ENCODE data around the gene ZSCAN9.

Gene ZSCAN9

DNA sequence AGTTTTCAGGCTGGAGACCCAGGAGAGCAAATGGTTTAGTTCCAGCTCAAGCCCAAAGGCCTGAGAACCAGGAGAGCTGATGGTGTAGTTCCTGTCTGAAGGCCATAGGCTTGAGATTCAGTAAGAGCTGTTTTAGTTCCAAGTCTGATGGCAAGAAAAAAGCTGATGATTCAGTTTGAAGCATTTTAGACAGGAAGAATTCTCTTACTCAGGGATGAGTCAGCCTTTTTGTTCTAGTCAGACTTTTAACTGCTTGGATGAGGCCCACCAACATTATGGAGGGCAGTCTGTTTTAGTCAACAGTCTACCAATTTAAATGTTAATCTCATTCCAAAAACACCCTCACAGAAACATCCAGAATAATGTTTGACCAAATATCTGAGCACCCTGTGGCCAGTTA, 44.4 kb downstream of the ZSCAN9 start:
- peak; percentile 70 for DNase-seq

DNA sequence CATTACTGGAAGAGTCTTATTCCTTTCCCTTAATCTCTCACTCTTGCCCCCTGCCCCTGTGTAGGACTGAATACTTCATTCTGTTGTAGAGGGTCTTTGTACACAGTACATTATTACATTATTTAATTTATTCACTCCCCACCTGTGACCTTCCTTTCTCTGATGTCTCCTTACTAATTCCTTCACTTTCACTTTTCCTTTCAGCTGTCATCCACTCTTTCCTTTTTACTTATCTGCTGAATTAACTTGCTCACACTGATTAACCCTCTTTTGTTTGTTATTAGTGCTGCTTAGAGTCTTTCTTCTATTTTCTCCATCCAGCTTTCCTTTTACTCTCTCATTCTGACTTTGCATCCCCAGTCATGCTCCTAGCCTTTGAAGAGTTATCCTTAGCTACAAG, 49.8 kb downstream of the ZSCAN9 start:
- DNase-seq = no peak

DNA sequence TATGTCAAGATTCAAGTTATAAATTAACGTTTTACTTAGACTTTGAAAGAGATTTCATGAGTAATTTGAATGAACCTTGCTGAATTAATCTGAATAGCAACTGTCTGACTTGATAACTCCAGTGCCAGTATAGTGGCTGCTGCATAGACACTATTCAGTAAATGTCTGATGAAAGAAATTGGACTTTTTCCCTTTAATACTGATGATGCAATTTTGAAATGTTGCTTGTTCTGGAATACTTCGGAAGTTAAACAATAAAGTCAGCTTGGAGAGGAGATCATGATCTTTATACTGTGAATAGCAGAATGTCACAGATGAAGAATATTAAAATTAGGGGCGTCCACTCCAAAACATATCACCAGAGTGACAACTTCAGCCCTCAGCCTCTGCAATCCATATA, 52.7 kb downstream of the ZSCAN9 start:
- DNase-seq = no peak

DNA sequence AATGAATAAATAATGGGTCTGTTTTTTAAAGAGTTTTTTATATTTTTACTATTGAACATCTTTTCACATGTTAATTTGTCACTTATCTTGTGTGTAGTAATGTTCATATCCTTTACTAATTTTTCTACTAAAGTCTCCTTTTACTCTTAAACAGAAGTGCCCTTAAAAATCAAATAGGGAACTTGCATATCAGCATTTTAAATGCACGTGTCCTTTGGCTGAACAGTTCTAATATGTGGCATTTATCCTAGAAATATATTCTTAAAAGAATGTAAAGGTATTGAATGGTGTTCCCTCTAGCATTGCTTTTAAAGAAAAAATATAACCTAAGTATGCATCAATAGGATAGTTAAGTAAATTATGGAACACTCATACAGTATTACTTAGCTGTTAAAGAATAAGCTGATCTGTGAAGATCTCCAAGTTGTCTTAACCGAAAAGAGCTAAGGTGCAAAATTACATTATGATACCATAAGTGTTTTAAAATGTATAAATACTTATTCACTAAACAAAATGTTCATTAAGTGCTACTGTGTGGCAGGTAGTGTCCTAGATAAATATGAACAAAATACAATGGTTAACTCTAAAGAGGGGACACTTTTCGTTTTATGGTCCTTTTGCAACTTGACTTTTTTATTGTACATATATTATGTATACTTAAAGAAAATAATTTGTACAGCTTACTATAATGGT, 55.7 kb downstream of the ZSCAN9 start:
- DNase-seq = no peak

DNA sequence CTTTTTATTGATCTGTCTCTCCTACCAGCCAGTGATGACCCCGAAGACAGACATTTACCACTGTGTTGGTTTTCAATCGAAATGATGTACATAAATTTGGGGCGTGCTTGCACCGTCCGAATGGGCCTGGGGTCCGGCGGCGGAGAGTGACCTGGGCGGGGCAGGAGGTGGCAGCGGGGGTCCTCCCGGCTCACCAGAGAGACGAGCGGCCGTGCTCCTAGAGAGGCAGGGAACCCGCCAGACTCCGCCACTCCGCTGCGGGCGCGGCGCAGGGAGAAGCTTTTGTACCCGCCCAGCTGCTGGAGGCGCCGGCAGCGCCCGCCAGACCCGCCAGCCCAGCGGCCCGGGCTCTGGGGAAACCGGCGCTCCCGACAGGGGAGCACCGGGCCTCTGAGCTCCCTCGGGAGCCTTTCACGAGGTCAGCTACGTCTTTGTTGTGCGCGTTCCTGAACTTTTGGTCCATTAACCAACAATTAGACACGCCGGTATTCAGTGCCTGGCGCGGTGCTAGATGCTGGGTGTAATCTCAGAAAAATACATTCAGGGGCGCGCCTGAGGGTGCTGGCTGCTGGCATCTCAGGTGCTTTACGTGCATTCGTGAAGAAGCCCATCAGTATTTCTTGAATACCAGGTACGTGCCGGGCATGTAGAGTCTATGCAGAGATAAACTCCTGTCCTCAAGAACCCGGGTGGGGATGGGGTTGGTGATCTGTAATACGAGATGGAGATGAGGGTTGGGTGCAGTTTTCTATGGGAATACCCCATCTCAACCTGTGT, 56.4 kb downstream of the ZSCAN9 start, which contains the start of gene PGBD1:
TSS of gene PGBD1 (plus strand) at position 285 of the 777 bp plus-strand sequence. CDS start 2,242 bp downstream, outside the sequence.
- peak; percentile 48 for DNase-seq

DNA sequence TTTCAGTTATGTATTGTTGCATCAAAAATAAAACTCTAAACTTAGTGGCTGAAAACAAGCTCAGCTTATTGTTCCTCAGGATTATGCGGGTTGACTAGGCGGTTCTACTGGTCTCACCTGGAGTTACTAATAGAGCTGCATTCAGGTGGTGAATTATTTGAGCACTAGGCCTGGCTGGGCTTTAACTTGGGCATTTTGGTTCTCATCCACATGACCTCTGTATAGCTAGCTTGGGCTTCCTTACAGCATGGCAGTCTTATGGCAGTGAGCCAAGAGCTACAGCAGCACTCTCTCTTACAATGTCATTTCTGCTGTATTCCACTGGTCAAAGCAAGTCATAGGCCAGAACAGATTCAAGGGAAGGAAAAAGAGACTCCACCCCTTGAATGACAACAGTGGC, 57.9 kb downstream of the ZSCAN9 start:
- DNase-seq = no peak

All from MV-4-11 (cell line).